HG02870 (cell line): ENCODE results near the gene SLC35F1.

Experiments
- ATAC-seq: cut with Tn5 transposase; IDR thresholded peaks from one replicate; pipeline ENCODE4 v1.9.1; 2021; ENCODE audit warnings: mild to moderate bottlenecking, moderate library complexity; ENCODE audit not compliant: unreplicated experiment

The SLC35F1 gene

GRCh38 chr6:118103381-118104146, 196.5 kb downstream of the SLC35F1 start:
- no peak for ATAC-seq

GRCh38 chr6:118122161-118122725, 215.2 kb downstream of the SLC35F1 start:
- no peak for ATAC-seq

GRCh38 chr6:118122801-118123200, 215.7 kb downstream of the SLC35F1 start:
- no peak for ATAC-seq

GRCh38 chr6:118123503-118124037, 216.5 kb downstream of the SLC35F1 start:
- ATAC-seq = no peak

GRCh38 chr6:118124851-118125250, 217.8 kb downstream of the SLC35F1 start:
- ATAC-seq = no peak

GRCh38 chr6:118128755-118129154, 221.7 kb downstream of the SLC35F1 start:
- ATAC-seq = no peak

GRCh38 chr6:118134206-118134605, 227.1 kb downstream of the SLC35F1 start:
- no peak for ATAC-seq

- no peak for ATAC-seq
These were observed 227.7 kb downstream of the SLC35F1 start for GRCh38 chr6:118134736-118135135.

GRCh38 chr6:118135371-118135770, 228.3 kb downstream of the SLC35F1 start:
- no peak for ATAC-seq

- no peak for ATAC-seq
These were observed 234.1 kb downstream of the SLC35F1 start for GRCh38 chr6:118141211-118141610.

GRCh38 chr6:118146584-118146983, 239.5 kb downstream of the SLC35F1 start:
- no peak for ATAC-seq

GRCh38 chr6:118147511-118147910, 240.4 kb downstream of the SLC35F1 start:
- no peak for ATAC-seq

GRCh38 chr6:118148561-118148960, 241.5 kb downstream of the SLC35F1 start:
- ATAC-seq = no peak

GRCh38 chr6:118152524-118152923, 245.5 kb downstream of the SLC35F1 start:
- ATAC-seq = no peak

GRCh38 chr6:118161343-118161742, 254.3 kb downstream of the SLC35F1 start:
- ATAC-seq = no peak

GRCh38 chr6:118163542-118163941, 256.5 kb downstream of the SLC35F1 start:
- ATAC-seq = no peak

GRCh38 chr6:118165500-118165899, 258.4 kb downstream of the SLC35F1 start:
- ATAC-seq = no peak

- no peak for ATAC-seq
These were observed 261.4 kb downstream of the SLC35F1 start for GRCh38 chr6:118168421-118168820.

- no peak for ATAC-seq
These were observed 264.8 kb downstream of the SLC35F1 start for GRCh38 chr6:118171852-118172251.

- no peak for ATAC-seq
These were observed 267.0 kb downstream of the SLC35F1 start for GRCh38 chr6:118174071-118174470.

GRCh38 chr6:118177720-118178119, 270.7 kb downstream of the SLC35F1 start:
- no peak for ATAC-seq

GRCh38 chr6:118179048-118179447, 272.0 kb downstream of the SLC35F1 start:
- no peak for ATAC-seq
